Keratinocyte (primary cell): ENCODE data around the gene B3GNT4. TPM values are rescaled to one million over a fixed set of nuclear protein-coding genes. Genes with fewer than 3 reads are reported as not detected.

Experiments used
- DNase-seq: peaks from one replicate; pipeline ENCODE4 v3.0.0-alpha.2; 2011; ENCODE audit warnings: low read depth, missing footprints, low spot score
- FAIRE-seq: peaks from 2 replicates; lab custom pipeline; 2011; peaks lifted over from hg19 to GRCh38; lab: Jason Lieb, UNC
- H2AFZ ChIP-seq: 2 replicates; pipeline ENCODE4 v1.6.0; 2012; ENCODE audit warnings: low read length, control low read depth, inconsistent platforms; ENCODE audit not compliant: control insufficient read depth
- H3K27ac ChIP-seq: 2 replicates; pipeline ENCODE4 v1.5.1; 2011; ENCODE audit warnings: low read length; ENCODE audit not compliant: control insufficient read depth, insufficient read depth
- H3K27me3 ChIP-seq: 3 replicates; pipeline ENCODE4 v1.6.0; 2011; ENCODE audit warnings: low read length; ENCODE audit not compliant: control insufficient read depth, insufficient read depth; ENCODE audit errors: extremely low read depth
- H3K36me3 ChIP-seq, 2 experiments: 2 replicates in 1 of 2; 3 replicates in 1 of 2; pipeline ENCODE4 v1.5.1; 2011; ENCODE audit warnings: low read length in 2 of 2, mild to moderate bottlenecking in 1 of 2; ENCODE audit not compliant: control insufficient read depth in 2 of 2, insufficient read depth in 2 of 2; ENCODE audit errors: extremely low read depth in 1 of 2
- H3K4me1 ChIP-seq: 3 replicates; pipeline ENCODE4 v1.5.1; 2011; ENCODE audit warnings: low read length; ENCODE audit not compliant: control insufficient read depth, insufficient read depth; ENCODE audit errors: extremely low read depth
- H3K4me2 ChIP-seq: 3 replicates; pipeline ENCODE4 v1.6.0; 2011; ENCODE audit warnings: low read depth, low read length; ENCODE audit not compliant: control insufficient read depth, insufficient read depth; ENCODE audit errors: extremely low read depth
- H3K4me3 ChIP-seq, 3 experiments: fragments of 200-600 bp in 1 of 3; sonication (generic) in 1 of 3; 2 replicates in 2 of 3; 3 replicates in 1 of 3; pipeline ENCODE4 v1.5.1; 2011 to 2016; ENCODE audit warnings: low read length in 3 of 3, mild to moderate bottlenecking in 3 of 3, control low read depth in 2 of 3, inconsistent platforms in 1 of 3, low read depth in 1 of 3, mixed read lengths in 1 of 3, mixed run types in 1 of 3, moderate library complexity in 1 of 3; ENCODE audit not compliant: control insufficient read depth in 2 of 3, insufficient read depth in 2 of 3; ENCODE audit errors: extremely low read depth in 1 of 3
- H3K79me2 ChIP-seq: 2 replicates; pipeline ENCODE4 v1.6.0; 2012; ENCODE audit warnings: low read length; ENCODE audit not compliant: control insufficient read depth, insufficient read depth
- H3K9ac ChIP-seq: 3 replicates; pipeline ENCODE4 v1.6.0; 2011; ENCODE audit warnings: low read length; ENCODE audit not compliant: control insufficient read depth, insufficient read depth; ENCODE audit errors: extremely low read depth
- H3K9me1 ChIP-seq: 3 replicates; pipeline ENCODE4 v1.6.0; 2011; ENCODE audit warnings: low read length; ENCODE audit not compliant: control insufficient read depth, insufficient read depth; ENCODE audit errors: extremely low read depth
- H3K9me3 ChIP-seq: 2 replicates; pipeline ENCODE4 v1.5.1; 2012; ENCODE audit warnings: low read depth, low read length; ENCODE audit not compliant: control insufficient read depth
- H4K20me1 ChIP-seq: 3 replicates; pipeline ENCODE4 v1.6.0; 2011; ENCODE audit warnings: low read length; ENCODE audit not compliant: control insufficient read depth, insufficient read depth; ENCODE audit errors: extremely low read depth
- CTCF ChIP-seq, 3 experiments: IDR thresholded peaks in 1 of 3; conservative IDR thresholded peaks in 1 of 3; optimal IDR thresholded peaks in 1 of 3; 2 replicates in 2 of 3; 3 replicates in 1 of 3; pipeline versions ENCODE3 to v1.5.1; 2011; ENCODE audit warnings: low read length in 3 of 3, mild to moderate bottlenecking in 3 of 3, moderate library complexity in 2 of 3, control low read depth in 1 of 3, inconsistent platforms in 1 of 3; ENCODE audit not compliant: insufficient read depth in 2 of 3; ENCODE audit errors: extremely low read depth in 1 of 3
- EZH2 ChIP-seq: IDR thresholded peaks from one replicate; pipeline ENCODE4 v1.6.1; 2012; ENCODE audit warnings: inconsistent platforms, mild to moderate bottlenecking, low read length, moderate library complexity
- dilution Hi-C: fragments of 300-500 bp; cut with MboI; formaldehyde crosslinking; loops from one replicate; pipeline ENCODE4 v1.7.0; 2020; ENCODE audit warnings: low sequenced_read_pairs; ENCODE audit not compliant: extremely low pct_ligation_motif_present
- polyA plus RNA-seq, 5 experiments: library from polyadenylated mRNA; depleted of rRNA in 3 of 5; stranded (reverse) in 3 of 5; stranded (forward) in 1 of 5; unstranded in 1 of 5; fragments of >200 nt; gene quantifications; 1 replicate in 1 of 5; 2 replicates in 3 of 5; 3 replicates in 1 of 5; pipeline versions ENCODE4 v1.2.1 to v1.2.3, GENCODE V29; 2011 to 2012; ENCODE audit warnings: missing spikeins in 2 of 5, low read depth in 1 of 5, low replicate concordance in 1 of 5

The B3GNT4 gene
- polyA plus RNA-seq, 1 donor (not counting 4 experiments of a cell fraction or from before 2014, with no cell fraction given): 1.7 TPM

- H3K4me1 ChIP-seq: peaks cover 8% of the 10 kb centered on the region
- H2AFZ ChIP-seq: no peak overlapping the region
- no peak overlapping the region for H3K9ac ChIP-seq
- no peak overlapping the region for H3K27ac ChIP-seq
- H3K36me3 ChIP-seq: peaks cover 6 to 10% of the 10 kb centered on the region in 2 experiments
- H3K9me3 ChIP-seq: no peaks in the 10 kb centered on the region
- no peak overlapping the region for H3K4me2 ChIP-seq
- H3K79me2 ChIP-seq: no peaks in the 10 kb centered on the region
- FAIRE-seq (no peak), DNase-seq (no peak)
- H3K4me3 ChIP-seq: no peak overlapping the region
- no peaks in the 10 kb centered on the region for H3K27me3 ChIP-seq
- TF ChIP-seq CTCF (optimal IDR thresholded peaks at IDR 0.05 in 1 of 3, IDR thresholded peaks at IDR 0.05 in 1 of 3, conservative IDR thresholded peaks at IDR 0.05 in 1 of 3; ENCODE audit: extremely low read depth in 1 of 3, insufficient read depth in 2 of 3, low read length in 3 of 3) (no peak), EZH2 (no peak)
- H4K20me1 ChIP-seq: no peaks in the 10 kb centered on the region
- dilution Hi-C loops: no loop called here
- no peaks in the 10 kb centered on the region for H3K9me1 ChIP-seq
Measured at GRCh38 chr12:122230798-122231197, 27.3 kb downstream of the B3GNT4 start.

GRCh38 chr12:122232691-122233090, 29.2 kb downstream of the B3GNT4 start:
- no peak for FAIRE-seq
- no peaks in the 10 kb centered on the region for H3K79me2 ChIP-seq
- H3K9me3 ChIP-seq: no peaks in the 10 kb centered on the region
- H2AFZ ChIP-seq: no peak overlapping the region
- no peak for DNase-seq
- no peaks in the 10 kb centered on the region for H3K4me1 ChIP-seq
- dilution Hi-C loops: no loop called here
- no peaks in the 10 kb centered on the region for H3K9me1 ChIP-seq
- H3K27ac ChIP-seq: no peak overlapping the region
- peaks cover 6 to 13% of the 10 kb centered on the region in 2 experiments for H3K36me3 ChIP-seq
- H3K4me3 ChIP-seq: no peak overlapping the region
- H3K9ac ChIP-seq: no peak overlapping the region
- H3K27me3 ChIP-seq: no peaks in the 10 kb centered on the region
- no peak for TF ChIP-seq CTCF (optimal IDR thresholded peaks at IDR 0.05 in 1 of 3, IDR thresholded peaks at IDR 0.05 in 1 of 3, conservative IDR thresholded peaks at IDR 0.05 in 1 of 3; ENCODE audit: extremely low read depth in 1 of 3, insufficient read depth in 2 of 3, low read length in 3 of 3)
- TF ChIP-seq EZH2: no peak
- no peak overlapping the region for H3K4me2 ChIP-seq
- no peaks in the 10 kb centered on the region for H4K20me1 ChIP-seq
